Thyroid gland (tissue), 4 donors: Measurements from ENCODE around the gene AKAP12.

Experiments used
- CTCF ChIP-seq, 6 experiments: fragments of 200-600 bp in 3 of 6; fragments of 450-650 bp in 3 of 6; sonication (generic) in 3 of 6; IDR thresholded peaks; one replicate each; pipeline ENCODE4 v1.5.1; 2016 to 2019; ENCODE audit warnings: antibody characterized with exemption in 6 of 6, mild to moderate bottlenecking in 2 of 6, inconsistent platforms in 1 of 6, moderate library complexity in 1 of 6
- POLR2A ChIP-seq, 2 donors: fragments of 450-650 bp; IDR thresholded peaks; one replicate each; pipeline ENCODE4 v1.6.1; 2017; ENCODE audit warnings: antibody characterized with exemption in 2 of 2, mild to moderate bottlenecking in 2 of 2, moderate library complexity in 1 of 2

- no peak for TF ChIP-seq CTCF (IDR thresholded peaks at IDR 0.05)
- TF ChIP-seq POLR2A (IDR thresholded peaks at IDR 0.05), result peak; percentile 65 to 72
Measured at GRCh38 chr6:151390276-151390850, 150.6 kb downstream of the AKAP12 start.
